Activated naive CD4-positive, alpha-beta T cell treated with anti-CD3 and anti-CD28 coated beads, Interleukin-2, amount 10 ng/mL, durations not matched to agents 7 days and 5 days (primary cell): Measurements from ENCODE around the gene ZNF420.
A peak's percentile ranks its signal among the peaks of the same experiment; 100 is the strongest.
"Not testable (repeated sequence)": the region's sequence is repeated elsewhere in the genome, so short reads cannot be mapped to it uniquely, and the experiment has no call there.

ENCODE experiments used
- CTCF ChIA-PET: fragments of 350-600 bp; sonication (Branson Sonifier 250); formaldehyde crosslinking; loops from one replicate; lab custom pipeline; 2021; ENCODE audit warnings: antibody characterized with exemption; lab: Charles Lee
- DNase-seq: peaks from one replicate; pipeline ENCODE4 v3.0.0-alpha.2; 2020
- H3K27ac Mint-ChIP-seq: one replicate; pipeline ENCODE4 v1.8.0; 2021; ENCODE audit warnings: mild to moderate bottlenecking, moderate library complexity, mixed read lengths
- H3K27me3 Mint-ChIP-seq: one replicate; pipeline ENCODE4 v1.8.0; 2021; ENCODE audit warnings: mild to moderate bottlenecking, mixed read lengths
- H3K36me3 Mint-ChIP-seq: one replicate; pipeline ENCODE4 v1.8.0; 2021; ENCODE audit warnings: mixed read lengths
- H3K4me1 Mint-ChIP-seq: one replicate; pipeline ENCODE4 v1.8.0; 2021; ENCODE audit warnings: mixed read lengths
- H3K4me3 Mint-ChIP-seq: one replicate; pipeline ENCODE4 v1.8.0; 2021; ENCODE audit warnings: mild to moderate bottlenecking, moderate library complexity, mixed read lengths
- H3K9me3 Mint-ChIP-seq: one replicate; pipeline ENCODE4 v1.8.0; 2021; ENCODE audit warnings: mixed read lengths

Gene ZNF420

DNA sequence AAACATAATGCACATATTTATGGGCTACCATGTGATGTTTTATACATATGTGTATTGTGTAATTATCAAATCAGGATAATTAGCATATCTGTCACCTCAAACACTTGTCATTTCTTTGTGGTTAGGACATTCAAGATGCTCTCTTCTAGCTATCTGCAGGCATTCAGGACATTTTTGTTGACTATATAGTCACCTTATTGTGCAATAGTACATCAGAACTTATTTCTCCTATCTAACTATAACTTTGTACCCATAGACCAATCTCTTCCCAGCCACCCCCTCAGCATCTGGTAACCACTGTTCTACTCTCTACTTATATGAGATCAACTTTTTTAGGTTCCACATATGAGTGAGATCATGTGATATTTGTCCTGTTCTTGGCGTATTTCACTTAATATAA is 20.3 kb downstream of the ZNF420 start:
- CTCF ChIA-PET: no interaction called here
- no peak for DNase-seq
- no peak overlapping the region for H3K4me3 Mint-ChIP-seq

DNA sequence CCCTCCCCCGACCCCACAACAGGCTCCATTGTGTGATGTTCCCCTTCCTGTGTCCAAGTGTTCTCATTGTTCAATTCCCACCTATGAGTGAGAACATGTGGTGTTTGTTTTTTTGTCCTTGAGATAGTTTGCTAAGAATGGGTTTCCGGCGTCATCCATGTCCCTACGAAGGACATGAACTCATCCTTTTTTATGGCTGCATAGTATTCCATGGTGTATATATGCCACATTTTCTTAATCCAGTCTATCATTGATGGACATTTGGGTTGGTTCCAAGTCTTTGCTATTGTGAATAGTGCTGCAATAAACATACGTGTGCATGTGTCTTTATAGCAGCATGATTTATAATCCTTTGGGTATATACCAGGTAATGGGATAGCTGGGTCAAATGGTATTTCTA is 25.9 kb downstream of the ZNF420 start:
- H3K36me3 Mint-ChIP-seq: peaks cover 86% of the 10 kb centered on the region
- H3K4me3 Mint-ChIP-seq: not testable (repeated sequence)

More for the DNA sequence above, 20.3 kb downstream of the ZNF420 start:
- H3K27me3 Mint-ChIP-seq: no peaks in the 10 kb centered on the region
- peaks cover 76% of the 10 kb centered on the region for H3K36me3 Mint-ChIP-seq
- H3K4me1 Mint-ChIP-seq: no peaks in the 10 kb centered on the region
- no peak overlapping the region for H3K27ac Mint-ChIP-seq
- peaks cover 58% of the 10 kb centered on the region for H3K9me3 Mint-ChIP-seq

GRCh38 chr19:37111753-37112152 is 33.5 kb downstream of the ZNF420 start:
- H3K4me1 Mint-ChIP-seq, H3K4me3 Mint-ChIP-seq, H3K27me3 Mint-ChIP-seq, H3K27ac Mint-ChIP-seq, DNase-seq: not testable (repeated sequence)
- CTCF ChIA-PET: interaction anchor here (0.8 kb wide), 1 partner anchor 984 kb away, joined by 3 read pairs; no protein-coding TSS in a partner anchor
- Mint-ChIP-seq H3K36me3 (peaks cover 89% of the 10 kb centered on the region), H3K9me3 (peaks cover 87% of the 10 kb centered on the region)

More for the DNA sequence above, 25.9 kb downstream of the ZNF420 start:
- peaks cover 78% of the 10 kb centered on the region for H3K9me3 Mint-ChIP-seq
- DNase-seq, H3K4me1 Mint-ChIP-seq, H3K27me3 Mint-ChIP-seq, H3K27ac Mint-ChIP-seq, CTCF ChIA-PET: not testable (repeated sequence)

DNA sequence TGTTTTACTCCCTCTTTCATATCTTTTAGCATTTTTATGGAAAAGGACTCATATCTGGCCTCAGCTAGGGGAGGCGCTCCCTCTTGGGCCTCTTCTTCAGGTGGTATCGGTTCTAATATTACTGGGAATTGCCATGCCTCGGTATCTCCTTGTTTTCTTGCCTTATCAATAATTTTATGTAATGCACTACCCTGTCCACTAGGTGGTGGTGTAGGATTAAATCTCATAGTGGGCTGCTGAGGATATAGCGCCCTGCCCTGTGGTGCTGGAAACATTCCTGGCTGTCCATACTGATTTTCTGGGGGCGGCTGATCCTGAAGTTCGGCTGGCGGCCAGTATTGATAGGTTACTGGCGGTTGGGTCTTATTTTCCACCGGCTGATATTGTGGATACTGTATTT is 35.8 kb downstream of the ZNF420 start:
- H3K27ac Mint-ChIP-seq: no peak overlapping the region
- H3K4me1 Mint-ChIP-seq: no peaks in the 10 kb centered on the region
- DNase-seq: no peak
- CTCF ChIA-PET: interaction anchor here (0.9 kb wide), 1 partner anchor 27 kb away, joined by 3 read pairs; no protein-coding TSS in a partner anchor
- H3K4me3 Mint-ChIP-seq: no peak overlapping the region
- peaks cover 80% of the 10 kb centered on the region for H3K9me3 Mint-ChIP-seq
- H3K36me3 Mint-ChIP-seq: peaks cover 72% of the 10 kb centered on the region
- no peaks in the 10 kb centered on the region for H3K27me3 Mint-ChIP-seq

- H3K4me1 Mint-ChIP-seq, H3K27ac Mint-ChIP-seq, DNase-seq, H3K27me3 Mint-ChIP-seq, CTCF ChIA-PET, H3K4me3 Mint-ChIP-seq: not testable (repeated sequence)
- Mint-ChIP-seq H3K9me3 (peaks cover 69% of the 10 kb centered on the region), H3K36me3 (peaks cover 27% of the 10 kb centered on the region)
Observed at GRCh38 chr19:37122093-37122492, 43.9 kb downstream of the ZNF420 start.

DNA sequence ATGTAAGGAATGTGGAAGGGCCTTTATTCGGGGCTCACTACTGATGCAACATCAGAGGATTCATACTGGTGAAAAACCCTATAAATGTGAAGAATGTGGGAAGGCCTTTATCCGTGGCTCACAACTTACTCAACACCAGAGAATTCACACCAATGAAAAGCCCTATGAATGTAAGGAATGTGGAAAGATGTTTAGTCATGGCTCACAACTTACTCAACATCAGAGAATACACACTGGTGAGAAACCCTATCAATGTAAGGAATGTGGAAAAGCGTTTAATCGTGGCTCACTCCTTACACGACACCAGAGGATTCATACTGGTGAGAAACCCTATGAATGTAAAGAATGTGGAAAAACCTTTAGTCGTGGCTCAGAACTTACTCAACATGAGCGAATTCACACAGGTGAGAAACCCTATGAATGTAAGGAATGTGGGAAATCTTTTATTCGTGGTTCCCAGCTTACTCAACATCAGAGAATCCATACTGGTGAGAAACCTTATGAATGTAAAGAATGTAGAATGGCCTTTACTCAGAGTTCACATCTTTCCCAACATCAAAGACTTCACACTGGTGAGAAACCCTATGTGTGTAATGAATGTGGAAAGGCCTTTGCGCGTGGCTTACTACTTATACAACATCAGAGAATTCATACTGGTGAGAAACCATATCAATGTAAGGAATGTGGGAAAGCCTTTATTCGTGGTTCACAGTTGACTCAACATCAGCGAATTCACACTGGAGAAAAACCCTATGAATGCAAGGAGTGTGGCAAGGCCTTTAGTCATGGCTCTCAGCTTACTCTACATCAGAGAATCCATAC is 50.0 kb downstream of the ZNF420 start:
- Mint-ChIP-seq H3K27ac (no peak overlapping the region), H3K4me3 (no peak overlapping the region), H3K36me3 (peaks cover 60% of the 10 kb centered on the region), H3K4me1 (no peaks in the 10 kb centered on the region), H3K27me3 (no peaks in the 10 kb centered on the region), H3K9me3 (peaks cover 85% of the 10 kb centered on the region)
- no peak for DNase-seq
- CTCF ChIA-PET: no interaction called here

GRCh38 chr19:37128821-37129177 is 50.6 kb downstream of the ZNF420 start:
- CTCF ChIA-PET: interaction anchor here (0.8 kb wide), 1 partner anchor 202 kb away, joined by 3 read pairs; no protein-coding TSS in a partner anchor
- Mint-ChIP-seq H3K4me1 (no peaks in the 10 kb centered on the region), H3K27ac (no peak overlapping the region), H3K4me3 (no peak overlapping the region), H3K9me3 (peaks cover 87% of the 10 kb centered on the region), H3K36me3 (peaks cover 63% of the 10 kb centered on the region), H3K27me3 (no peaks in the 10 kb centered on the region)
- no peak for DNase-seq

DNA sequence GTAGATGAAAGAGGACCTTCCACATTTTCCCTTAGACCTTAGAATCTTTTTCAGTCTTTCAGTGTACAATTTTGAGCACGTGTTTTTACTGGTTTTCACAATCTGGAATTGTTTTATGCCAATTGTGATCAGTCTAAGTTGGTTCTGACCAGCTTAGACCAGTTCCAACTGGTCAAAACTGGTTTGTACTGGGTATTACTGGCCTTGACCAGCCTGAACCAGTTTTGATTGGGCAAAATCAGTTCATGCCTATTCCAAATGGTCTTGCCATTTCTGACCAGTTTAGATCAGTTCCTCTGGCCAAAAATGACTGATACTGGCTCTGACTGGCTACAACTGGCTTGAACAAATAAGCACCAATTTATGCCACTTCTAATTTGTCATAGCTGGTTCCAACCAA is 57.9 kb downstream of the ZNF420 start:
- H3K4me1 Mint-ChIP-seq: no peaks in the 10 kb centered on the region

GRCh38 chr19:37148214-37148613 is 70.0 kb downstream of the ZNF420 start:
- Mint-ChIP-seq H3K27me3 (no peaks in the 10 kb centered on the region), H3K4me1 (no peaks in the 10 kb centered on the region), H3K36me3 (peaks cover 20% of the 10 kb centered on the region), H3K9me3 (peaks cover 68% of the 10 kb centered on the region), H3K27ac (no peak overlapping the region), H3K4me3 (no peak overlapping the region)
- CTCF ChIA-PET: interaction anchor here (0.6 kb wide), 1 partner anchor 171 kb away, joined by 3 read pairs; no protein-coding TSS in a partner anchor
- no peak for DNase-seq

More for the DNA sequence above, 57.9 kb downstream of the ZNF420 start:
- Mint-ChIP-seq H3K9me3 (peaks cover 61% of the 10 kb centered on the region), H3K36me3 (peaks cover 15% of the 10 kb centered on the region), H3K27ac (no peak overlapping the region), H3K27me3 (no peaks in the 10 kb centered on the region), H3K4me3 (no peak overlapping the region)
- DNase-seq: no peak
- CTCF ChIA-PET: no interaction called here

GRCh38 chr19:37160153-37160552 is 81.9 kb downstream of the ZNF420 start:
- no peak for DNase-seq
- CTCF ChIA-PET: no interaction called here
- Mint-ChIP-seq H3K27me3 (no peaks in the 10 kb centered on the region), H3K27ac (no peak overlapping the region), H3K4me1 (no peaks in the 10 kb centered on the region), H3K9me3 (peaks cover 60% of the 10 kb centered on the region), H3K4me3 (no peak overlapping the region), H3K36me3 (peaks cover 62% of the 10 kb centered on the region)

DNA sequence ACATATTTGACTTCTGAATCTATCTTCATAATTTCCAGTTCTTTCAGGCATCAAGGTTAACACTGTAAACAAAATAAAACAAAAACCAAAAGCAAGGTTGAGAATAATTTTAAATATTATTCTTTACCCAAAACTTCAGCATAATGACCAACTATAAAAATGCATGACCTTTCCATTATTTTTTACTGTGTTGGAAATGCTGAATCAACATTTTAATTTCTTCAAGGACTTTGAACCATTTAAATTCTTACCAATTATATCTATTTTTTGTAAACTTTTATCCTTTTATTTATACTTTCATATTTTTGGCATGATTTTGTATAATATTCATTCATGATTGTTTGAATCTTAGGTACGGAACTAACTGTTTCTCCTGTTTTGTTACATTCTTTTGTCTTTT is 87.4 kb downstream of the ZNF420 start:
- Mint-ChIP-seq H3K36me3 (peaks cover 67% of the 10 kb centered on the region), H3K27ac (no peak overlapping the region), H3K4me1 (no peaks in the 10 kb centered on the region), H3K27me3 (no peaks in the 10 kb centered on the region), H3K4me3 (no peak overlapping the region), H3K9me3 (peaks cover 51% of the 10 kb centered on the region)
- CTCF ChIA-PET: no interaction called here
- DNase-seq: no peak

DNA sequence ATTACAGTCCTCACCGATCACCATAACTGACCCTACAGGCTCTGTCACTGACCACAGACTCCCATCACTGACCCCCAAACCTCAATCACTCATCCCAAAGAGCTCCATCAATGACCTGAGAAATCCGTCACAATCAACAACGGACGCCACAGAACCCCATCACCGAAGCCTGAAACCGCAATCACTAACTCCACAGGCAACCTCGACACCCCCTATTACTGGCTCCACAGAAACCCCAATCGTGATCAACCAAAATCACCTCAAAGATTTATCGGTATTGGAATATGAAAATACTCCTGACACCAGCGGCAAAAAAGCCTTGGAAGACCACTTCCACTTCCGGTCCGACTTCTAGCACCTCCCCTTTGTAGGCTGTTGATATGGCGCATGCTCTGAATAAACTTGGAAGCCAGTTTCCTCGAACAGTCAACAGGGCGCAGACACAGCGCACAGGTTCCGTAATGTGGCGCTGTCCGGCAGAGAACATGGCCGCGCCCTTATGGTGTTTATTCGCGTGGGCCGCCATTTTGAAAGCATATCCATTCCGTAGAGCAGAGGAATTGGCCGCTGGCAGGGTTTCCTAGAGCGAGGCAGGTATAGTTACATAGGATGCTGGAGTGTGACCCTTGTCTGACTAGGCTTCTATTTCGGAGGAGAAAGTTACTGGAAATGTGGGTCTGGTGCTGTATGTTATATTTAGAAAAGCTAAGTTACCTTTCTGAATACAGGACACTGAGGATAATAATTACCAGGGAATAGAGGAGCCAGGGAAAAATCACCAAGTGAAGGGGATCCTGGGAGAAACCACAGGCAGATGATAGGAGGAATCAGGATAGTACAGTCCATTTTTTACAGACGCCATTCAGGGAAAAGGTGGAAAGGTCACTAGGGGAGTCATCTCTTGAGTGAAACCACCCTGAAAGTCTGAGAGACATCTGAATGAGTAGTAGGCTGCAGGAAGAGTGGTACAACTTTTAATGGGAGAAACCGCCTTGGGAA is 94.4 kb downstream of the ZNF420 start, which contains the start of gene ZNF585A:
ZNF585A (minus strand) TSS at position 328 of the 999 bp plus-strand sequence. CDS start 2,785 bp downstream, outside the sequence.
- Mint-ChIP-seq H3K4me3 (peak within 1 kb of the TSS; percentile 9), H3K9me3 (peaks cover 42% of the 10 kb centered on the region), H3K27me3 (no peaks in the 10 kb centered on the region), H3K36me3 (peaks cover 37% of the 10 kb centered on the region), H3K4me1 (no peaks in the 10 kb centered on the region), H3K27ac (no peak within 1 kb of the TSS)
- CTCF ChIA-PET: no interaction called here
- peak; percentile 93 for DNase-seq
